Stimulated activated memory B cell treated with anti-CD40 and anti-IgM and Interleukin-4, amounts not matched to agents 10 μg/mL and 1 μg/mL and 100 μg/mL, for 72 hours (primary cell): Measurements from ENCODE around the gene SENP3.
"Not testable (repeated sequence)": the region's sequence is repeated elsewhere in the genome, so short reads cannot be mapped to it uniquely, and the experiment has no call there.

Source experiments
- ATAC-seq: fragments of 150-1000 bp; cut with Tn5 transposase; 2 replicates; pipeline ENCODE4 v1.10.0; 2021
- H3K27ac Mint-ChIP-seq: one replicate; pipeline ENCODE4 v1.8.0; 2022; ENCODE audit warnings: mild to moderate bottlenecking, mixed read lengths
- H3K27me3 Mint-ChIP-seq: one replicate; pipeline ENCODE4 v1.8.0; 2022; ENCODE audit warnings: mixed read lengths
- H3K36me3 Mint-ChIP-seq: one replicate; pipeline ENCODE4 v1.8.0; 2022; ENCODE audit warnings: mixed read lengths
- H3K4me1 Mint-ChIP-seq: one replicate; pipeline ENCODE4 v1.8.0; 2022; ENCODE audit warnings: mixed read lengths
- H3K4me3 Mint-ChIP-seq: one replicate; pipeline ENCODE4 v1.8.0; 2022; ENCODE audit warnings: mild to moderate bottlenecking, moderate library complexity, mixed read lengths
- H3K9me3 Mint-ChIP-seq: one replicate; pipeline ENCODE4 v1.8.0; 2022; ENCODE audit warnings: mixed read lengths

The SENP3 gene

DNA sequence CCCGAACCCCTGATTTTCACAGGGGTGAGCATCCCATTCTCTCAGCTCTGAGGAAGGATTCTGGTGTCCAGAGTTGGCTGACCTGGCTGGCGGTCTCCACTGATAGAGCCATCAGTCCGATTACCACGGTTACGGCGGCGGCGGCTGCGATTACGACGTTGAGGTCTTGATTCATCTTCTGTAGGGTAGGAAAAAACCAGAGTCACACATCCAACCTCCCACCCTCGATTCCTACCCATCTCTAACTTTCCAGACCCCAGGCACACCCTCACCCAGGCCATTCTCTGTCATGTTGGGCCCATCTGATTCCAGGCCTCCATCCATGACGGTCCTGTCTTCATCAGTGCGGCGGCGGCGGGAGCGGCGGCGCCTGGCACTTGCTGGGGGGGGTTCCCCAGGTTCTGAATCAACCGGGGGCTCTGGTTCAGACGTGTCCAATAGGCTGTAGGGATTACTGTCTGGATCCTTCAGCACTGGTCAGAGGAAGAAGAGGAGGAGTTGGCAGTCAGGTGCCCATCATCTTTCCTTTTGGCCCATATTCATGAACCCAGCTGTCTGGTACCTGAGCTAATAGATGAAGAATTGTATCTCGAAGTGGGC is 30.8 kb downstream of the SENP3 start:
- no peaks in the 10 kb centered on the region for H3K4me1 Mint-ChIP-seq
- H3K4me3 Mint-ChIP-seq, result no peak overlapping the region
- H3K36me3 Mint-ChIP-seq, result peaks cover 65% of the 10 kb centered on the region
- H3K27me3 Mint-ChIP-seq, result no peaks in the 10 kb centered on the region
- no peaks in the 10 kb centered on the region for H3K9me3 Mint-ChIP-seq
- H3K27ac Mint-ChIP-seq, result no peak overlapping the region
- ATAC-seq, result no peak

GRCh38 chr17:7593296-7593695 is 31.6 kb downstream of the SENP3 start:
- H3K36me3 Mint-ChIP-seq, result peaks cover 62% of the 10 kb centered on the region
- no peak for ATAC-seq
- no peaks in the 10 kb centered on the region for H3K4me1 Mint-ChIP-seq
- H3K27me3 Mint-ChIP-seq, result no peaks in the 10 kb centered on the region
- no peaks in the 10 kb centered on the region for H3K9me3 Mint-ChIP-seq
- H3K27ac Mint-ChIP-seq, result no peak overlapping the region
- no peak overlapping the region for H3K4me3 Mint-ChIP-seq

GRCh38 chr17:7597561-7597960 is 35.8 kb downstream of the SENP3 start:
- H3K4me3 Mint-ChIP-seq, result not testable (repeated sequence)
- H3K36me3 Mint-ChIP-seq, result peaks cover 72% of the 10 kb centered on the region

GRCh38 chr17:7606280-7606679 is 44.6 kb downstream of the SENP3 start:
- H3K27me3 Mint-ChIP-seq, result no peaks in the 10 kb centered on the region
- no peaks in the 10 kb centered on the region for H3K9me3 Mint-ChIP-seq
- H3K4me1 Mint-ChIP-seq, result peaks cover 25% of the 10 kb centered on the region
- ATAC-seq, result no peak
- peaks cover 51% of the 10 kb centered on the region for H3K36me3 Mint-ChIP-seq
- no peak overlapping the region for H3K27ac Mint-ChIP-seq
- no peak overlapping the region for H3K4me3 Mint-ChIP-seq

More at GRCh38 chr17:7597561-7597960, 35.8 kb downstream of the SENP3 start:
- not testable (repeated sequence) for H3K9me3 Mint-ChIP-seq, H3K27me3 Mint-ChIP-seq, ATAC-seq, H3K4me1 Mint-ChIP-seq, H3K27ac Mint-ChIP-seq

- no peaks in the 10 kb centered on the region for H3K27me3 Mint-ChIP-seq
- H3K4me1 Mint-ChIP-seq, result peaks cover 53% of the 10 kb centered on the region
- H3K9me3 Mint-ChIP-seq, result no peaks in the 10 kb centered on the region
- no peak overlapping the region for H3K4me3 Mint-ChIP-seq
- ATAC-seq, result no peak
- H3K36me3 Mint-ChIP-seq, result peaks cover 28% of the 10 kb centered on the region
- no peak overlapping the region for H3K27ac Mint-ChIP-seq
Measured at GRCh38 chr17:7610641-7611040, 48.9 kb downstream of the SENP3 start.

- H3K27ac Mint-ChIP-seq, result peak overlapping the region; percentile 62
- ATAC-seq, result no peak
- H3K4me1 Mint-ChIP-seq, result peaks cover 47% of the 10 kb centered on the region
- H3K36me3 Mint-ChIP-seq, result peaks cover 22% of the 10 kb centered on the region
- H3K27me3 Mint-ChIP-seq, result no peaks in the 10 kb centered on the region
- no peak overlapping the region for H3K4me3 Mint-ChIP-seq
- H3K9me3 Mint-ChIP-seq, result no peaks in the 10 kb centered on the region
Measured at GRCh38 chr17:7611635-7612293, 50.0 kb downstream of the SENP3 start.

- no peaks in the 10 kb centered on the region for H3K27me3 Mint-ChIP-seq
- no peak overlapping the region for H3K4me3 Mint-ChIP-seq
- H3K9me3 Mint-ChIP-seq, result no peaks in the 10 kb centered on the region
- H3K36me3 Mint-ChIP-seq, result peaks cover 22% of the 10 kb centered on the region
- H3K4me1 Mint-ChIP-seq, result peaks cover 47% of the 10 kb centered on the region
- no peak for ATAC-seq
- no peak overlapping the region for H3K27ac Mint-ChIP-seq
Measured at GRCh38 chr17:7612294-7612640, 50.5 kb downstream of the SENP3 start.

GRCh38 chr17:7613769-7614424 is 52.2 kb downstream of the SENP3 start:
- Mint-ChIP-seq H3K9me3 (no peaks in the 10 kb centered on the region), H3K36me3 (peaks cover 22% of the 10 kb centered on the region), H3K27ac (peak overlapping the region; percentile 80), H3K4me3 (peak overlapping the region; percentile 86), H3K27me3 (no peaks in the 10 kb centered on the region), H3K4me1 (peaks cover 51% of the 10 kb centered on the region)
- ATAC-seq, result no peak

- no peaks in the 10 kb centered on the region for H3K9me3 Mint-ChIP-seq
- H3K27me3 Mint-ChIP-seq, result no peaks in the 10 kb centered on the region
- peak; percentile 99 for ATAC-seq
- H3K36me3 Mint-ChIP-seq, result peaks cover 18% of the 10 kb centered on the region
- H3K4me3 Mint-ChIP-seq, result peak within 1 kb of the TSS; percentile 86
- peak within 1 kb of the TSS; percentile 80 for H3K27ac Mint-ChIP-seq
- H3K4me1 Mint-ChIP-seq, result peaks cover 45% of the 10 kb centered on the region
Measured at GRCh38 chr17:7614425-7615264, 52.9 kb downstream of the SENP3 start, which contains the start of gene FXR2. Gene FXR2, minus strand, starts transcription at chr17:7614897. Its CDS starts 365 bp downstream, at chr17:7614532.

- Mint-ChIP-seq H3K4me1 (peaks cover 40% of the 10 kb centered on the region), H3K27ac (peak overlapping the region; percentile 80), H3K4me3 (peak overlapping the region; percentile 80), H3K36me3 (peaks cover 18% of the 10 kb centered on the region), H3K9me3 (no peaks in the 10 kb centered on the region), H3K27me3 (no peaks in the 10 kb centered on the region)
- ATAC-seq, result no peak
Measured at GRCh38 chr17:7615265-7615747, 53.6 kb downstream of the SENP3 start.

DNA sequence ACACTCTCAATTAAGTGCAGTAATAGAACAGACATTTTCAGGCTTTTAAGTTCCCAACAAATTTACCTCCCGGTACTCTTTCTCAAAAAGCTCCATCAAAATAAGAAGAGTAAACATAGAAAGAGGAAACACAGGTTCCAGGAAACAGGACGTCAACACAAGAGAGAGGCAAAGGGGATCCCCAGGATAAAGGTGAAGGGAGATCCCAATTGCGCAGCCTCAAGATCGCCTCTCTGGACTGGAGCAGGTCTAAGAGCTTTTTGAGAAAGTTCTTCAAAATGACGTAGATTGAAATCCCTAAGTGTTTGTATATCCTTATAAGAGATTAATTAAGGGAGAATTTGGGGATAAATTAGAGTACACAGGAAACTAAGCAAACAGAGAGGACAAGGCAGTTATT is 56.9 kb downstream of the SENP3 start:
- H3K4me3 Mint-ChIP-seq, result no peak overlapping the region
- H3K27me3 Mint-ChIP-seq, result no peaks in the 10 kb centered on the region
- H3K36me3 Mint-ChIP-seq, result no peaks in the 10 kb centered on the region
- peaks cover 9% of the 10 kb centered on the region for H3K4me1 Mint-ChIP-seq
- no peak for ATAC-seq
- H3K9me3 Mint-ChIP-seq, result no peaks in the 10 kb centered on the region
- no peak overlapping the region for H3K27ac Mint-ChIP-seq

GRCh38 chr17:7620835-7621234 is 59.1 kb downstream of the SENP3 start:
- H3K9me3 Mint-ChIP-seq, result no peaks in the 10 kb centered on the region

More at GRCh38 chr17:7620835-7621234, 59.1 kb downstream of the SENP3 start:
- Mint-ChIP-seq H3K4me1 (peaks cover 4% of the 10 kb centered on the region), H3K36me3 (no peaks in the 10 kb centered on the region), H3K27me3 (no peaks in the 10 kb centered on the region), H3K4me3 (no peak overlapping the region), H3K27ac (no peak overlapping the region)
- no peak for ATAC-seq
